Stomach smooth muscle (tissue), 2 donors: ENCODE results near the gene SPECC1L.

Source experiments
- H3K27ac ChIP-seq: one replicate; pipeline ENCODE4 v1.7.0; 2013; ENCODE audit warnings: mild to moderate bottlenecking, low read length, inconsistent platforms
- H3K27me3 ChIP-seq, 2 donors: one replicate each; pipeline ENCODE4 v1.7.0; 2013; ENCODE audit warnings: low read length in 2 of 2; ENCODE audit not compliant: insufficient read depth in 2 of 2, control insufficient read depth in 1 of 2
- H3K36me3 ChIP-seq, 2 donors: one replicate each; pipeline ENCODE4 v1.7.0; 2013; ENCODE audit warnings: low read length in 2 of 2; ENCODE audit not compliant: control insufficient read depth in 2 of 2, insufficient read depth in 2 of 2
- H3K4me1 ChIP-seq: one replicate; pipeline ENCODE4 v1.7.0; 2013; ENCODE audit warnings: low read length; ENCODE audit not compliant: control insufficient read depth, insufficient read depth
- H3K4me3 ChIP-seq, 2 donors: one replicate each; pipeline ENCODE4 v1.7.0; 2013; ENCODE audit warnings: low read length in 2 of 2
- H3K9ac ChIP-seq, 2 donors: one replicate each; pipeline ENCODE4 v1.7.0; 2013; ENCODE audit warnings: low read length in 2 of 2, mild to moderate bottlenecking in 1 of 2
- H3K9me3 ChIP-seq, 2 donors: one replicate each; pipeline ENCODE4 v1.7.0; 2013; ENCODE audit warnings: low read length in 2 of 2; ENCODE audit not compliant: control insufficient read depth in 2 of 2
- donor health status: healthy.
- donor health status: Pancreatic carcinoma.

SPECC1L gene

GRCh38 chr22:24437091-24437490 is 166.5 kb downstream of the SPECC1L start:
- H3K27me3 ChIP-seq: no peaks in the 10 kb centered on the region
- no peak overlapping the region for H3K4me3 ChIP-seq
- H3K9me3 ChIP-seq: no peaks in the 10 kb centered on the region
- no peak overlapping the region for H3K9ac ChIP-seq
- peaks cover 37% of the 10 kb centered on the region for H3K4me1 ChIP-seq
- H3K36me3 ChIP-seq: no peaks in the 10 kb centered on the region
- no peak overlapping the region for H3K27ac ChIP-seq

- Histone ChIP-seq H3K9me3 (no peaks in the 10 kb centered on the region), H3K27ac (no peak overlapping the region), H3K4me3 (no peak overlapping the region), H3K9ac (no peak overlapping the region), H3K27me3 (no peaks in the 10 kb centered on the region), H3K4me1 (peaks cover 30% of the 10 kb centered on the region), H3K36me3 (no peaks in the 10 kb centered on the region)
Observed at GRCh38 chr22:24437741-24438328, 167.2 kb downstream of the SPECC1L start.

- Histone ChIP-seq H3K36me3 (no peaks in the 10 kb centered on the region), H3K4me3 (no peak overlapping the region), H3K4me1 (peaks cover 6% of the 10 kb centered on the region), H3K9ac (no peak overlapping the region), H3K27ac (no peak overlapping the region), H3K9me3 (no peaks in the 10 kb centered on the region), H3K27me3 (no peaks in the 10 kb centered on the region)
Observed at GRCh38 chr22:24440270-24440717, 169.7 kb downstream of the SPECC1L start.

- no peak overlapping the region for H3K9ac ChIP-seq
- H3K27me3 ChIP-seq: no peaks in the 10 kb centered on the region
- H3K4me1 ChIP-seq: peaks cover 2% of the 10 kb centered on the region
- H3K36me3 ChIP-seq: no peaks in the 10 kb centered on the region
- no peak overlapping the region for H3K27ac ChIP-seq
- H3K9me3 ChIP-seq: no peaks in the 10 kb centered on the region
- no peak overlapping the region for H3K4me3 ChIP-seq
Observed at GRCh38 chr22:24440718-24441405, 170.2 kb downstream of the SPECC1L start.

- H3K27ac ChIP-seq: no peak overlapping the region
- H3K4me1 ChIP-seq: no peaks in the 10 kb centered on the region
- no peaks in the 10 kb centered on the region for H3K36me3 ChIP-seq
- H3K4me3 ChIP-seq: no peak overlapping the region
- no peaks in the 10 kb centered on the region for H3K27me3 ChIP-seq
- no peak overlapping the region for H3K9ac ChIP-seq
- no peaks in the 10 kb centered on the region for H3K9me3 ChIP-seq
Observed at GRCh38 chr22:24441406-24442351, 171.0 kb downstream of the SPECC1L start.

- Histone ChIP-seq H3K27me3 (no peaks in the 10 kb centered on the region), H3K4me3 (no peak overlapping the region), H3K4me1 (no peaks in the 10 kb centered on the region), H3K9ac (no peak overlapping the region), H3K9me3 (no peaks in the 10 kb centered on the region), H3K36me3 (no peaks in the 10 kb centered on the region), H3K27ac (no peak overlapping the region)
Observed at GRCh38 chr22:24442352-24442744, 171.7 kb downstream of the SPECC1L start.

GRCh38 chr22:24443668-24444067 is 173.0 kb downstream of the SPECC1L start:
- Histone ChIP-seq H3K4me1 (no peaks in the 10 kb centered on the region), H3K27me3 (no peaks in the 10 kb centered on the region), H3K27ac (no peak overlapping the region), H3K36me3 (no peaks in the 10 kb centered on the region), H3K9me3 (no peaks in the 10 kb centered on the region), H3K4me3 (no peak overlapping the region), H3K9ac (no peak overlapping the region)

GRCh38 chr22:24444251-24444650 is 173.6 kb downstream of the SPECC1L start:
- no peaks in the 10 kb centered on the region for H3K36me3 ChIP-seq
- no peak overlapping the region for H3K9ac ChIP-seq

GRCh38 chr22:24444729-24445466 is 174.3 kb downstream of the SPECC1L start:
- H3K27me3 ChIP-seq: no peaks in the 10 kb centered on the region

More at GRCh38 chr22:24444251-24444650, 173.6 kb downstream of the SPECC1L start:
- no peak overlapping the region for H3K27ac ChIP-seq
- H3K9me3 ChIP-seq: no peaks in the 10 kb centered on the region
- no peaks in the 10 kb centered on the region for H3K4me1 ChIP-seq
- H3K4me3 ChIP-seq: no peak overlapping the region
- no peaks in the 10 kb centered on the region for H3K27me3 ChIP-seq

GRCh38 chr22:24445481-24446259 is 175.0 kb downstream of the SPECC1L start:
- peaks cover 6% of the 10 kb centered on the region for H3K4me1 ChIP-seq
- no peaks in the 10 kb centered on the region for H3K36me3 ChIP-seq
- H3K27ac ChIP-seq: no peak overlapping the region

More at GRCh38 chr22:24444729-24445466, 174.3 kb downstream of the SPECC1L start:
- H3K36me3 ChIP-seq: no peaks in the 10 kb centered on the region
- H3K4me3 ChIP-seq: no peak overlapping the region
- H3K4me1 ChIP-seq: peaks cover 2% of the 10 kb centered on the region
- no peaks in the 10 kb centered on the region for H3K9me3 ChIP-seq
- no peak overlapping the region for H3K27ac ChIP-seq
- H3K9ac ChIP-seq: no peak overlapping the region

More at GRCh38 chr22:24445481-24446259, 175.0 kb downstream of the SPECC1L start:
- H3K9ac ChIP-seq: no peak overlapping the region
- H3K4me3 ChIP-seq: no peak overlapping the region
- no peaks in the 10 kb centered on the region for H3K9me3 ChIP-seq
- H3K27me3 ChIP-seq: no peaks in the 10 kb centered on the region
